CD8-positive, alpha-beta memory T cell (primary cell): ENCODE measurements around the gene OR52E1. TPM values are rescaled to one million over a fixed set of nuclear protein-coding genes. Genes with fewer than 3 reads are reported as not detected.

Source experiments
- CTCF ChIA-PET: fragments of 350-600 bp; sonication (Branson Sonifier 250); formaldehyde crosslinking; loops from one replicate; lab custom pipeline; 2021; ENCODE audit warnings: antibody characterized with exemption; lab: Charles Lee
- POLR2A ChIA-PET: fragments of 350-600 bp; sonication (Branson Sonifier 250); formaldehyde crosslinking; loops from one replicate; lab custom pipeline; 2021; ENCODE audit warnings: antibody characterized with exemption; lab: Charles Lee
- DNase-seq, 5 donors: peaks; one replicate each; pipeline versions ENCODE4 v3.0.0 to v3.0.0-alpha.2; 2020 to 2022; ENCODE audit warnings: mixed read lengths in 1 of 5
- H3K27ac ChIP-seq: one replicate; pipeline ENCODE4 v1.7.0; 2013; ENCODE audit warnings: low read depth, mild to moderate bottlenecking, low read length, moderate library complexity
- H3K27me3 ChIP-seq: 2 replicates; pipeline ENCODE4 v1.7.0; 2013; ENCODE audit warnings: low read length, mild to moderate bottlenecking; ENCODE audit not compliant: insufficient read depth, poor library complexity, severe bottlenecking
- H3K36me3 ChIP-seq: 2 replicates; pipeline ENCODE4 v1.7.0; 2013; ENCODE audit warnings: mild to moderate bottlenecking, low read length, moderate library complexity; ENCODE audit not compliant: insufficient read depth
- H3K4me1 ChIP-seq: 2 replicates; pipeline ENCODE4 v1.7.0; 2013; ENCODE audit warnings: mild to moderate bottlenecking, low read length, moderate library complexity; ENCODE audit not compliant: insufficient read depth
- H3K4me3 ChIP-seq: 2 replicates; pipeline ENCODE4 v1.7.0; 2013; ENCODE audit warnings: mild to moderate bottlenecking, low read length
- H3K9me3 ChIP-seq: 2 replicates; pipeline ENCODE4 v1.7.0; 2013; ENCODE audit warnings: mild to moderate bottlenecking, low read length
- H3K27ac Mint-ChIP-seq, 8 donors: one replicate each; pipeline ENCODE4 v1.8.0; 2020 to 2021; ENCODE audit warnings: mixed read lengths in 8 of 8, mild to moderate bottlenecking in 6 of 8, inconsistent platforms in 3 of 8, moderate library complexity in 3 of 8
- H3K27me3 Mint-ChIP-seq, 2 donors: one replicate each; pipeline ENCODE4 v1.8.0; 2020 to 2021; ENCODE audit warnings: mixed read lengths in 2 of 2, mild to moderate bottlenecking in 1 of 2, moderate library complexity in 1 of 2
- H3K36me3 Mint-ChIP-seq, 3 donors: one replicate each; pipeline ENCODE4 v1.8.0; 2020 to 2021; ENCODE audit warnings: mixed read lengths in 3 of 3, inconsistent platforms in 1 of 3, mild to moderate bottlenecking in 1 of 3
- H3K4me1 Mint-ChIP-seq, 3 donors: one replicate each; pipeline ENCODE4 v1.8.0; 2020 to 2021; ENCODE audit warnings: mixed read lengths in 3 of 3, inconsistent platforms in 1 of 3, mild to moderate bottlenecking in 1 of 3
- H3K4me3 Mint-ChIP-seq, 7 donors: one replicate each; pipeline ENCODE4 v1.8.0; 2020 to 2021; ENCODE audit warnings: mixed read lengths in 7 of 7, mild to moderate bottlenecking in 6 of 7, moderate library complexity in 4 of 7, inconsistent platforms in 2 of 7
- H3K9me3 Mint-ChIP-seq, 5 donors: one replicate each; pipeline ENCODE4 v1.8.0; 2020 to 2022; ENCODE audit warnings: mixed read lengths in 5 of 5, mild to moderate bottlenecking in 3 of 5, moderate library complexity in 2 of 5, inconsistent platforms in 1 of 5
- polyA plus RNA-seq: library from polyadenylated mRNA; unstranded; fragments of 300-500 nt; fragmentation: Illumina TruSeq; gene quantifications from one replicate; pipeline ENCODE4 v1.2.3, GENCODE V29; 2021
- total RNA-seq, 2 experiments: library from RNA; stranded (reverse); gene quantifications; one replicate each; pipeline ENCODE4 v1.2.3, GENCODE V29; 2021

OR52E1 gene
- total and polyA plus RNA-seq, 3 experiments from 2014 or later: not detected

DNA sequence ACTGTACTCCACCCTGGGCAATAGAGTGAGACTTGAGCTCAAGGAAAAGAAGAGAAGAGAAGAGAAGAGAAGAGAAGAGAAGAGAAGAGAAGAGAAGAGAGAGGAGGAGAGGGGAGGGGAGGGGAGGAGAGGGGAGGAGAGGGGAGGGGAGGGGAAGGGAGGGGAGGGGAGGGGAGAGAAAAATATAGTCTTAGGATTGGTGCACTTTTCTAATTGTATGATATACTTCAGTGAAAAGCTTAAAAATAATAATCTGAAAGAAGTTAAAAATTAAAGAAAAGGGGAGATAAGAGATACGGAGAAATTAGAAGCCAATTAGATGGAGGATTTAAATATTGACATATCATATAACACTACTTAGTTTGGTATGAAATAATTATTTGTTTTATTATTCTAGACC is 49.5 kb downstream of the OR52E1 start:
- DNase-seq: no peak
- Histone ChIP-seq H3K27ac (no peak overlapping the region), H3K4me3 (no peak overlapping the region), H3K36me3 (no peaks in the 10 kb centered on the region), H3K9me3 (no peaks in the 10 kb centered on the region), H3K4me1 (no peaks in the 10 kb centered on the region), H3K27me3 (no peaks in the 10 kb centered on the region)
- Mint-ChIP-seq H3K36me3 (no peaks in the 10 kb centered on the region), H3K27ac (no peak overlapping the region), H3K4me3 (no peak overlapping the region), H3K9me3 (peaks cover 0 to 4% (median 0%) of the 10 kb centered on the region in 5 donors), H3K27me3 (peaks cover 2 to 35% of the 10 kb centered on the region in 2 donors), H3K4me1 (no peaks in the 10 kb centered on the region)
- ChIA-PET POLR2A (no interaction called here), CTCF (no interaction called here)

Other genes starting within 250 kb of the OR52E1 start
- gene OR51F2, start 248.3 kb upstream of the OR52E1 start, total RNA-seq: not detected
- gene OR51F2, start 248.3 kb upstream of the OR52E1 start, polyA plus RNA-seq: not detected
- gene OR51S1, start 220.4 kb upstream of the OR52E1 start, total RNA-seq: not detected
- gene OR51S1, start 220.4 kb upstream of the OR52E1 start, polyA plus RNA-seq: not detected
- not detected for gene OR51T1, start 187.7 kb upstream of the OR52E1 start, total RNA-seq
- gene OR51T1, start 187.7 kb upstream of the OR52E1 start, polyA plus RNA-seq: not detected
- not detected for gene OR51A7, start 165.8 kb upstream of the OR52E1 start, total RNA-seq
- not detected for gene OR51A7, start 165.8 kb upstream of the OR52E1 start, polyA plus RNA-seq
- not detected for gene OR51G2, start 150.2 kb upstream of the OR52E1 start, total RNA-seq
- gene OR51G2, start 150.2 kb upstream of the OR52E1 start, polyA plus RNA-seq: not detected
- not detected for gene OR51G1, start 145.2 kb upstream of the OR52E1 start, total RNA-seq
- not detected for gene OR51G1, start 145.2 kb upstream of the OR52E1 start, polyA plus RNA-seq
- not detected for gene OR51A4, start 122.0 kb upstream of the OR52E1 start, total RNA-seq
- not detected for gene OR51A4, start 122.0 kb upstream of the OR52E1 start, polyA plus RNA-seq
- gene OR51A2, start 113.9 kb upstream of the OR52E1 start, total RNA-seq: not detected
- not detected for gene OR51A2, start 113.9 kb upstream of the OR52E1 start, polyA plus RNA-seq
- gene OR51L1, start 74.7 kb upstream of the OR52E1 start, total RNA-seq: not detected
- gene OR51L1, start 74.7 kb upstream of the OR52E1 start, polyA plus RNA-seq: not detected
- gene OR52J3, start 23.0 kb upstream of the OR52E1 start, total RNA-seq: not detected
- gene OR52J3, start 23.0 kb upstream of the OR52E1 start, polyA plus RNA-seq: not detected
- gene OR52E2, start 9.9 kb upstream of the OR52E1 start, total RNA-seq: not detected
- gene OR52E2, start 9.9 kb upstream of the OR52E1 start, polyA plus RNA-seq: not detected
- not detected for gene OR52A5, start 68.8 kb downstream of the OR52E1 start, total RNA-seq
- not detected for gene OR52A5, start 68.8 kb downstream of the OR52E1 start, polyA plus RNA-seq
- not detected for gene OR52A1, start 85.2 kb downstream of the OR52E1 start, total RNA-seq
- gene OR52A1, start 85.2 kb downstream of the OR52E1 start, polyA plus RNA-seq: not detected
- not detected for gene OR51V1, start 131.1 kb downstream of the OR52E1 start, total RNA-seq
- not detected for gene OR51V1, start 131.1 kb downstream of the OR52E1 start, polyA plus RNA-seq
- gene HBB, start 157.5 kb downstream of the OR52E1 start, total RNA-seq: not detected
- gene HBB, start 157.5 kb downstream of the OR52E1 start, polyA plus RNA-seq: not detected
- gene HBD, start 164.9 kb downstream of the OR52E1 start, total RNA-seq: not detected
- gene HBD, start 164.9 kb downstream of the OR52E1 start, polyA plus RNA-seq: not detected
- not detected for gene HBG1, start 180.3 kb downstream of the OR52E1 start, total RNA-seq
- gene HBG1, start 180.3 kb downstream of the OR52E1 start, polyA plus RNA-seq: not detected
- gene HBG2, start 185.2 kb downstream of the OR52E1 start, total RNA-seq: not detected
- gene HBG2, start 185.2 kb downstream of the OR52E1 start, polyA plus RNA-seq: not detected
- gene HBE1, start 200.4 kb downstream of the OR52E1 start, total RNA-seq: not detected
- not detected for gene HBE1, start 200.4 kb downstream of the OR52E1 start, polyA plus RNA-seq
- gene OR51B4, start 232.4 kb downstream of the OR52E1 start, total RNA-seq: not detected
- gene OR51B4, start 232.4 kb downstream of the OR52E1 start, polyA plus RNA-seq: not detected